ENCODE data around the gene RBM18. TPM values are rescaled to one million over a fixed set of nuclear protein-coding genes. Genes with fewer than 3 reads are reported as not detected.

Gene RBM18
- total RNA-seq, 4 donors from 2014 or later, result 10.3 to 11.8 (median 11.1) TPM

DNA sequence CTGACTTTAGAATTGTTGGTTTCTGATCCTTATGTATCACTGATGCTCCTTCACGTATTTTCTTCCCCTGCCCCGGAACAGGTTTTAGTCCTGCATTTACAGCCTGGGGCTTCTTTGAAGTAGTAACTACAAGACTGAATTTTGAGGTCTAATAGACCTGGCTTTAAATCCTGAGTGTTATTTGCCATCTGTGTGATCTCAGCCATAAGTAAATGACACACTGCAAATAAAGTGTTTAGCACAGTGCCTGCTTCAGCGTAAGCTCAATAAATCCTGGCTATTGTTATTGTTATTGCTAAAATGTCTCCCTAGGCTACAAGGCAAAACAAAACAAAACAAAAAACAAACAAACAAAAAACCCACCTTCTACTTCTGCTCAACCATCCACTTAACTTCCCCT is 20.3 kb downstream of the RBM18 start:
- no peak overlapping the region for H3K4me3 ChIP-seq (ENCODE audit: low read depth, poor library complexity, severe bottlenecking)
- 83 to 86% methylated on average over 3 of the region's 3 CpGs for WGBS, 2 donors
- TF ChIP-seq, protein P1, sequence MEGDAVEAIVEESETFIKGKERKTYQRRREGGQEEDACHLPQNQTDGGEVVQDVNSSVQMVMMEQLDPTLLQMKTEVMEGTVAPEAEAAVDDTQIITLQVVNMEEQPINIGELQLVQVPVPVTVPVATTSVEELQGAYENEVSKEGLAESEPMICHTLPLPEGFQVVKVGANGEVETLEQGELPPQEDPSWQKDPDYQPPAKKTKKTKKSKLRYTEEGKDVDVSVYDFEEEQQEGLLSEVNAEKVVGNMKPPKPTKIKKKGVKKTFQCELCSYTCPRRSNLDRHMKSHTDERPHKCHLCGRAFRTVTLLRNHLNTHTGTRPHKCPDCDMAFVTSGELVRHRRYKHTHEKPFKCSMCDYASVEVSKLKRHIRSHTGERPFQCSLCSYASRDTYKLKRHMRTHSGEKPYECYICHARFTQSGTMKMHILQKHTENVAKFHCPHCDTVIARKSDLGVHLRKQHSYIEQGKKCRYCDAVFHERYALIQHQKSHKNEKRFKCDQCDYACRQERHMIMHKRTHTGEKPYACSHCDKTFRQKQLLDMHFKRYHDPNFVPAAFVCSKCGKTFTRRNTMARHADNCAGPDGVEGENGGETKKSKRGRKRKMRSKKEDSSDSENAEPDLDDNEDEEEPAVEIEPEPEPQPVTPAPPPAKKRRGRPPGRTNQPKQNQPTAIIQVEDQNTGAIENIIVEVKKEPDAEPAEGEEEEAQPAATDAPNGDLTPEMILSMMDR (IDR thresholded peaks at IDR 0.05), result no peak
- TF ChIP-seq POLR2A (IDR thresholded peaks at IDR 0.05), result no peak
- no peak for DNase-seq (ENCODE audit: low spot score in 2 of 2)
- intact Hi-C loops (cut with DNase I; ENCODE audit: low total_unique reads), result no loop called here

DNA sequence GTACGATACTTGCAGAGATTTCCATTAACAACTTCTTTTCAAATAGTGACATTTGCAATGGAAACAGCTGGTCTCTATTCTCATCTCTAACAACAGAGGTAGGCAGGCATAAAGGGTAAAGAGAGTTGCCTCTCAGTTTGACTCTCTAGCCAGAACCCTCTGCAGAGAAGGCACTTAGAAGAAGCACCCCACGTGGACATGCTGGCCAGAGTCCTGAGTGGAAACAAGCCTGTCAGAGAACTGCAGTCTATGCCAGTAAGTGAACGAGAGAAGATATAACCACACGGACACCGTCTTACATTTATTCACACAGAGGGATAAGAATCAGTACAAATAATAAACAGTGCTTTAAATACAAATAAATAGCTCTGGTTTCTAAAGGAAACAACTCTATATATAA is 24.9 kb downstream of the RBM18 start:
- intact Hi-C loops (cut with DNase I; ENCODE audit: low total_unique reads), result no loop called here
- no peak overlapping the region for H3K4me3 ChIP-seq (ENCODE audit: low read depth, poor library complexity, severe bottlenecking)
- 82 to 88% methylated on average over 5 of the region's 5 CpGs for WGBS, 2 donors
- no peak for TF ChIP-seq POLR2A (IDR thresholded peaks at IDR 0.05)
- TF ChIP-seq, protein P1 (IDR thresholded peaks at IDR 0.05), result no peak
- no peak for DNase-seq (ENCODE audit: low spot score in 2 of 2)

DNA sequence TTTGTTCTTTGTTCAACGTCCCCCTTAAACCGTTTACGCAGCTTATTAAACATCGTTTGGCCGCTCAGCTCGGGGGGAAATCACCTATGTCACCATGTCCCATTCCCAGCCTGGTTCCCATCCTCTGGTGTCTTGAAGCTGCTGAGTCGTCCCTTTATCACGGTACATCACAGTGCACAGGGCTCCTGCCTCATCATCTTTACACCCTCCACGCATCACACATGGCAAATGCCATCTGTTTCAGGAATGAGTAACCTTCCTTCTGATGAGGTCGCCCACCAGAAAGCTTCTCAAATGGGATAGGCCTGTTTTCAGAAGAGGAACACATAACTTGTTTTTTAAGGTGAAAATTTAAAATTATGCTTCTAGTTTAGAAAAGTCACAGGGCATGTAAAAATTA is 28.0 kb downstream of the RBM18 start:
- no peak for TF ChIP-seq POLR2A (IDR thresholded peaks at IDR 0.05)
- TF ChIP-seq, protein P1 (IDR thresholded peaks at IDR 0.05), result no peak

DNA sequence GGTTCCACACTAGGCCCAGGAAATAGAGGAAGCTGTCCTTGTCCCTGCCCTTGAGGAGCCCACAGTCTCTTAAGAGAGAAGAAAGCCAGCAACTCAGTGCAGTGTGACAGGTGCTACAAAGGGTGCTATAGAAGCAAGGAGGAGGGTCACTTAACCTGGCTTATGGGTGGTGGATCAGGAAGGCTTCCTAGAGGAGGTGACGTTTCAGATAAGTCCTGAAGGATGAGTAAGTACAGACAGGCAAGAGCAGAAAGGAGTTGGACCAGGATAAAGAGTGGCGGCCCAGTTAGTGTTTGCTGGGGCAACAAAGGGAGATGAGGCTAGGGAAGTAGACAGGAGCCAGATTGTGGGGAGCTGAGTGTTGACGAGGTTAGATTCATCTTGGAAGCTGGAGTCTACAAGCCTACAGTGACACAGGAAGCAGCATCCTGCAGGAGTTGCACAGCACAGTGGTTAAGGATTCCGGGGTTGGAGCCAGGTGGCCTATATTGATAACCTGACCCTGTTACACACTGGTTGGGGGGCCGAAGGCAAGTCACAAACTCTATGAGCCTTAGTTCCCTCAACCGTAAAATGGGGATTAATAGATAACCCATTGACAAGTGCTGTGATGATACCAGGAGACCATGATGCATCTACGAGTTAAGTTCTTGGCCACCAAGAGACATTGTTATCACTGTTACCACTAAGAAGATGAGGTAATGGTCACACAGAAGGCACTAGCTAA is 30.5 kb downstream of the RBM18 start:
- DNase-seq (ENCODE audit: low spot score in 2 of 2), result no peak
- TF ChIP-seq, protein P1 (IDR thresholded peaks at IDR 0.05), result no peak
- TF ChIP-seq POLR2A (IDR thresholded peaks at IDR 0.05), result no peak
- WGBS, 2 donors, result 83 to 89% methylated on average over 7 of the region's 7 CpGs
- intact Hi-C loops (cut with DNase I; ENCODE audit: low total_unique reads), result no loop called here
- H3K4me3 ChIP-seq (ENCODE audit: low read depth, poor library complexity, severe bottlenecking), result no peak overlapping the region

More for the DNA sequence above, 28.0 kb downstream of the RBM18 start:
- no peak overlapping the region for H3K4me3 ChIP-seq (ENCODE audit: low read depth, poor library complexity, severe bottlenecking)
- no peak for DNase-seq (ENCODE audit: low spot score in 2 of 2)
- intact Hi-C loops (cut with DNase I; ENCODE audit: low total_unique reads), result no loop called here
- WGBS, 2 donors, result 82 to 84% methylated on average over 10 of the region's 10 CpGs

DNA sequence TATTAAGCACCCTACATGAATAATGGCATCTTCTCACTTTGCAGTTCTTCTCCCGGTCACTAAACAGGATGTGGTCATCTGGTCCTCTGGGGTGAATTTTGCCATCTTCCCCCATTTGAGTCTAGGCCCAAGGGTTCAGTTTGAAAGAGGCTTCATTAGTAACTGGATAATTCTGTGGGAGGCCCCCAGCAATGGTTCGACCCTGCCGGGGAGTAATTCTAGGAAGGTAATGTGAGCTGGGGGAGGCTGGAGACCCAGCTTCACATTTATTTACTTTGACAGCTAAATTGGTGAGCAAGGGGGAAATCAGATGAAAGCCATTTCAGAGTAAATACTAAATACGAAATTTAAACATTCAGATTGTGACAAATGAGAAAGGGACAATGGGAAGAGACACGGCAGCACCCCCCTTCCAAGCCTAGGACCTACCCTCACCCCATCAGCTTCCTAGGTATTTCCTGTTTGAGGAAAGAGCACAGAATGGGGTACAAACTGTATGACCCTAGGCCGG is 31.8 kb downstream of the RBM18 start:
- no peak overlapping the region for H3K4me3 ChIP-seq (ENCODE audit: low read depth, poor library complexity, severe bottlenecking)
- TF ChIP-seq, protein P1 (IDR thresholded peaks at IDR 0.05), result no peak
- no peak for TF ChIP-seq POLR2A (IDR thresholded peaks at IDR 0.05)
- WGBS, 2 donors, result 78 to 82% methylated on average over 6 of the region's 6 CpGs
- DNase-seq (ENCODE audit: low spot score in 2 of 2), result no peak
- intact Hi-C loops (cut with DNase I; ENCODE audit: low total_unique reads), result no loop called here

DNA sequence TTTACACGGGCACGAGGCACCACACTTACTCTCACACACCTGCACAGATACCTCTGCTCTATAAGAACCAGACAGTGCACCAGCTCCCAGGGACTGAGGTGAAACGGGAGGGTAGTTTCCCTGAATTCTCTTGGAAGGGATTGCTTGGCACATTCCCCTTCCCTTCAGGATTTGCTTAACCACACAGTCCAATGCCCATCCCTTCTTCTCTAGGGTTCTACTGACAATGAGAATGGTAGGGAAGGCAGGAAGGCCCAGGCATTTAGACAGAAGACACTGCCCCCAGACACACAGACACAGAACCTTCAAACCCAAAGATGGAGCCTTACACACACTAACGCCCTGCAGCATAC is 35.2 kb downstream of the RBM18 start:
- TF ChIP-seq POLR2A (IDR thresholded peaks at IDR 0.05), result no peak
- TF ChIP-seq, protein P1 (IDR thresholded peaks at IDR 0.05), result no peak
- intact Hi-C loops (cut with DNase I; ENCODE audit: low total_unique reads), result no loop called here
- WGBS, 2 donors, result 34 to 48% methylated on average over 4 of the region's 4 CpGs
- H3K4me3 ChIP-seq (ENCODE audit: low read depth, poor library complexity, severe bottlenecking), result no peak overlapping the region
- DNase-seq (ENCODE audit: low spot score in 2 of 2), result no peak

All from lower leg skin (tissue), 4 donors.